Vagina (tissue), 2 donors: Measurements from ENCODE around the gene HES1.

ENCODE experiments used
- POLR2A ChIP-seq, 2 donors: fragments of 450-650 bp; IDR thresholded peaks; one replicate each; pipeline ENCODE4 v1.6.1; 2017; ENCODE audit warnings: antibody characterized with exemption in 2 of 2, mild to moderate bottlenecking in 2 of 2, moderate library complexity in 2 of 2
- POLR2AphosphoS5 ChIP-seq, 2 donors: sonication (generic); formaldehyde crosslinking; IDR thresholded peaks; one replicate each; pipeline ENCODE4 v1.9.0; 2017; ENCODE audit warnings: antibody characterized with exemption in 2 of 2, mild to moderate bottlenecking in 2 of 2, low read depth in 1 of 2; ENCODE audit not compliant: insufficient read depth in 1 of 2
- TF ChIP-seq, protein P1 (sequence below), 3 experiments: fragments of 450-650 bp in 2 of 3; fragments of 200-600 bp in 1 of 3; sonication (generic) in 1 of 3; IDR thresholded peaks; one replicate each; pipeline ENCODE4 v1.5.1; 2017 to 2019; ENCODE audit warnings: antibody characterized with exemption in 3 of 3, mild to moderate bottlenecking in 2 of 3, moderate library complexity in 2 of 3

DNA sequence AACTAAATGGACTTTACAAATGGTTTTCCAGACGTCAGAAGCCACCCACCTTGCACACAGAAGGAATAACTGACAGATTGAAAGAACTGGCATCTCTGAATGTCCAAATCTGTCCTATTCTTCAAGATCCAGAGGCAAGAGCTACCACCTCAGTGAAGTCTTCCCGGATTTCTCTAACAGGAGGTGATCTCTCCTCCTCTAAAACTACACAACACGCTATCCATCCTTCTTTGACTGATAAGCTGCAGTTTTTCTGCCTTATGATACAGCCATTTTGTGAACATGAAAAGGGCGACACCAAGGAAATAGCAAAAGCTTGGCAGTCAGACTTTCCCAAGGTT lies 37.1 kb upstream of the HES1 start:
- TF ChIP-seq, protein P1, sequence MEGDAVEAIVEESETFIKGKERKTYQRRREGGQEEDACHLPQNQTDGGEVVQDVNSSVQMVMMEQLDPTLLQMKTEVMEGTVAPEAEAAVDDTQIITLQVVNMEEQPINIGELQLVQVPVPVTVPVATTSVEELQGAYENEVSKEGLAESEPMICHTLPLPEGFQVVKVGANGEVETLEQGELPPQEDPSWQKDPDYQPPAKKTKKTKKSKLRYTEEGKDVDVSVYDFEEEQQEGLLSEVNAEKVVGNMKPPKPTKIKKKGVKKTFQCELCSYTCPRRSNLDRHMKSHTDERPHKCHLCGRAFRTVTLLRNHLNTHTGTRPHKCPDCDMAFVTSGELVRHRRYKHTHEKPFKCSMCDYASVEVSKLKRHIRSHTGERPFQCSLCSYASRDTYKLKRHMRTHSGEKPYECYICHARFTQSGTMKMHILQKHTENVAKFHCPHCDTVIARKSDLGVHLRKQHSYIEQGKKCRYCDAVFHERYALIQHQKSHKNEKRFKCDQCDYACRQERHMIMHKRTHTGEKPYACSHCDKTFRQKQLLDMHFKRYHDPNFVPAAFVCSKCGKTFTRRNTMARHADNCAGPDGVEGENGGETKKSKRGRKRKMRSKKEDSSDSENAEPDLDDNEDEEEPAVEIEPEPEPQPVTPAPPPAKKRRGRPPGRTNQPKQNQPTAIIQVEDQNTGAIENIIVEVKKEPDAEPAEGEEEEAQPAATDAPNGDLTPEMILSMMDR (IDR thresholded peaks at IDR 0.05): no peak
- no peak for TF ChIP-seq POLR2A (IDR thresholded peaks at IDR 0.05)
- TF ChIP-seq POLR2AphosphoS5 (IDR thresholded peaks at IDR 0.05; ENCODE audit: insufficient read depth in 1 of 2, low read depth in 1 of 2): no peak
